ENCODE data around the gene MALRD1.
A peak's percentile ranks its signal among the peaks of the same experiment; 100 is the strongest.

Gene MALRD1

DNA sequence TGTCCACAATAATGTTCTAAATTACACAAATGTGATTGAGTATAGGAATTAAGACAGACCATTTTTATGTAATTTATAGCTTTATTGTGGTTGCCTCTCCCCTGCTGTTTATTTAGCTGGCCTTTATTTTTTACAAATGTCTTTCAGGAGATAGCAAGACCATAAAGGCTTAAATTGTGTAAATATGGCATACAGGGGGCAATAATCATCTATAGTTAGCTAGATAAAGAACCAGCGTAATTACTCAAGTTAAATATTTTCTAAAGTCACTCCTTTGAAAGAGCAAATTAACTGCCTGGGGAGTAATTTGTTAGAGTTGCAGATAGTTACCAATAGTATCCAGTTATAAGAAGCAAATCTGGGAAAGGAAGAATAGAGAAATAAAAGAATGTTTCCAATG lies at the start of gene MALRD1:
Gene MALRD1 (plus strand): TSS at position 313 of the 400 bp plus-strand sequence. CDS start 138 bp downstream, outside the sequence.
- DNase-seq, result no peak

DNA sequence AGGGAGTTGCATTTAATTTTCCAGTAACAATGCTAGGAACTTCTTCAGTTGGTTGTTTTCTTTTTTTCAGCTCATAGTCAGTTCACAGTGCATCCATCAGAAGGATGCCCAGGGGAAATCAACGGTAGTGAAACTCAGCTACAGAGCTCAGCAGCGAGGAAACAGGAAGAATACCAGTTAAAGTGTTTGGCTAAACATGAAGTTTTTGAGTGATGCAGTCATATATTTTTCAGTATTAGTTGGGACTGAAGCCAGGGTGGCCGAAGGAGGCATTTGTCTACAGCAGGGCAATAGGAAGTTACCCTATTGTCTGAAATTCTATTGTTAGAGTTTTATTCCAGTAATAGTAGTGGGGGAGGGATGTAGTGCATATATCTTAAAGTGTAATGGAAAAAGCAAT lies 45.3 kb upstream of the MALRD1 start:
- DNase-seq, result no peak

GRCh38 chr10:19012111-19012510 lies 36.5 kb upstream of the MALRD1 start:
- no peak for DNase-seq

GRCh38 chr10:19014034-19014433 lies 34.6 kb upstream of the MALRD1 start:
- DNase-seq, result peak; percentile 3

- DNase-seq, result no peak
These were observed 34.1 kb upstream of the MALRD1 start for GRCh38 chr10:19014498-19014897.

GRCh38 chr10:19017116-19017890 lies 31.3 kb upstream of the MALRD1 start:
- no peak for DNase-seq

DNA sequence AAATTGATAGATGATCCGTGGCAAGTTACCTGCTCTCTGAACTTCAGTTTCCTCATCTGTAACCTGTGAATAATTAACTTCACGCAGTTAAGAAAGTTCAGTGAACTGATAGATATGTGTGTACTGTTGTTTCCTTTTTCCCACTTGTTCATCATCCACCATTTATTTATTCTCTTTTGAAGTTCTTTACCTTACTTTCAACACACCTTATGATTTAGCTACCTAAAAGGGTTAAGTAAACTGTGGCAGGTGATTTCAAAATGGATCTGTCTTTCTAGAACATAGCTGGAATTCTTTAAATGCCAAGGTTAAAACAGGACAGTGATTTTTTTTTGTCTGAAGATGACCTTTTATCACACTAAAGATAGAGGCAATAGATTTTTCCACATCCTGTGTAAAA lies 27.4 kb upstream of the MALRD1 start:
- DNase-seq, result no peak

- no peak for DNase-seq
These were observed 24.0 kb upstream of the MALRD1 start for GRCh38 chr10:19024611-19025010.

DNA sequence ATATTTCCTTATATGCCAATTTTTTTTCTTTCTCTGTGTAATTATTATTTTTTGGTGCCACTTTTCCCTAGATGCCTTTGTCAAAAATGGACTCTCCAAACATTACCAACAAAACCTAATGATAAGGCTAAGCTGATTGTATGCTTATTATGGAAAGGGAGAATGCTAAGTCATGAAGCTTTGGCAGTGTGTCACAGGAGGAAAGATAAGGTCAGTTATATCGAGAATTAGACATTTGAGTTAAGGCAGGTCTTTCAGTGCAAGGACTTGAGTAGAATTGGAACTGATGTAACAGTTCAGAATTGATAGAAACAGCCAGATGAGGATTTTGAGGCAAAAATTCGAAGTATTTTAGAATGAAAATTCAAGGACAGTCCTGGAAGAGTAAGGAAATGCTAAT lies 16.8 kb upstream of the MALRD1 start:
- no peak for DNase-seq

- no peak for DNase-seq
These were observed 14.9 kb upstream of the MALRD1 start for GRCh38 chr10:19033741-19034140.

DNA sequence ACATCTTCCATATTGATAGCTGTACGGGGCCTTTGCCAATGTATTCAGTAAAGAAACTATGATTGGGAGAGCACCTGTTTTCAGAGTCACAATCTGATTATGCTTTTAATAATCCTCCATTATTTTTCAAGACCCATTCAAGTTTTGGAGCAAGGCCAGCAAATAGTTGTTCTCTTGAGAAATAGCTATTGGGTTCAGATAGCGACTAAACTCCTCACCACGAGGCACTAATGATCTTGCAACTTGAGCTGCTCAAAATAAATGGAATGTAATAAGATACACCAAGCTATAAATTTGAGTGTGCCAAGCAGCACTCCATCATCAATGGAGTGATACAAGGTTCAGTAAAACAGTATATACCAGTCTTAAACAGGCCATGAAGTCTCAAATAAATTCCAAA lies 7.4 kb upstream of the MALRD1 start:
- DNase-seq, result no peak

GRCh38 chr10:19043431-19043830 lies 5.2 kb upstream of the MALRD1 start:
- DNase-seq, result no peak

DNA sequence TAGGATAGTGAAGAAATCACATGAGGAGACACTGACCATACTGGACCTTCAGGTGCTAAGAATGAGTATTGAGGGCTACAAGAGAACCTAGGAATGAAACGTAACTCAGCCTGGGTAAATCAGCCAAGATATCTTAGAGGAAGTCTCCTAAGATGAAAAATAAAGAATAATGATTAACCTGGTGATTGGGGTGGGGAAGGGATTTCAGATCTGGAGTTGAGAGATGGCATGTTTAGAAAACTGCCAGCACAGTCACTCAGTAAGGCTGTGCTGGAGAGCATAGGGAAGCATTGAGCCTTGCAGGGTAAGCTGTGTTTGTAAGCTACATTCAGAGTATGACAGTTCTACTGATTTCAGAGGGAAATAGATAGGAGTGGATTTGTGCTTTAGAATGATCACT lies 1.9 kb upstream of the MALRD1 start:
- no peak for DNase-seq

GRCh38 chr10:19048891-19049290 lies 290 bp downstream of the MALRD1 start:
- DNase-seq, result no peak

- no peak for DNase-seq
These were observed 966 bp downstream of the MALRD1 start for GRCh38 chr10:19049567-19049966.

DNA sequence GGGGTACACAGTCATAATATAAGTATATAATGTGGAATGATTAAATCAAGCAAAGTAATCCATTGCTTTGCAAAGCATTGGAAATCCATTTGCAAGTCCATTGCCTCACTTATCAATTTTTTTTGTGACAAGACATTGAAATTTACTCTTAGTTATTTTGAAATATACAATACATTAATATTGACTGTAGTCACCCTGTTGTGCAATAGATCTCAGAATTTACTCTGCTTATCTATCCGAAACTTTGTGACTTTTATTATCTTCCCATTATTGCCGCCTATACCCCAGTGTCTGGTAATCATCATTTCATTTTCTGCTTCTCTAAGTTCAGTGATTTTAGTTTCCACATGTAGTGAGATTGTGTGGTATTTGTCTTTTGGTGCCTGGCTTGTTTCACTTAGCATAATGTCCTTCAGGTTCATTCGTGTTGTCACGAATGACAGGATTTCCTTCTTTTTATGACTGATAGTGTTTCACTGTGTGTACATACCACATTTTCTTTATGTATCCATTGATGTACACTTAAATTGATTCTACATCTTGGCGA lies 5.8 kb downstream of the MALRD1 start:
- DNase-seq, result no peak

- no peak for DNase-seq
These were observed 9.4 kb downstream of the MALRD1 start for GRCh38 chr10:19058046-19058445.

GRCh38 chr10:19063986-19064385 lies 15.4 kb downstream of the MALRD1 start:
- DNase-seq, result no peak

DNA sequence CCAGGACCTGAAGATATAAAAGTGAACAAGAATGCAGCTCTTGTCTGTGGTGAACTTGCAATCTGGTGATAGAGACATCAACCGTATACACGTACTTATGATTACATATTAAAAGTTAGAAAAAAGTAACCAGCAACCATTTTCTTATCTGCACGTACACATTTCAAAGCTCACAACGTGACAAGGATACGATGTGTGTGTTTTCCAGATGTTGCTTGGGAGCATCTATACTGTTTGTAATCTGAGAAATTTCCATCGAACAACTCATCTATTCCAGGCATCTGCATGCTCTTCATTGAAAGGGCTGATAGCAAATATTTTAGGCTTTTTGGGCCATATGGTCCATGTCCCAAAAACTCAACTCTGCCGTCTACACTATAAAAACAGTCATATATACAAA lies 23.3 kb downstream of the MALRD1 start:
- no peak for DNase-seq

GRCh38 chr10:19077276-19077675 lies 28.7 kb downstream of the MALRD1 start:
- DNase-seq, result no peak

- no peak for DNase-seq
These were observed 48.0 kb downstream of the MALRD1 start for GRCh38 chr10:19096501-19097073.

DNA sequence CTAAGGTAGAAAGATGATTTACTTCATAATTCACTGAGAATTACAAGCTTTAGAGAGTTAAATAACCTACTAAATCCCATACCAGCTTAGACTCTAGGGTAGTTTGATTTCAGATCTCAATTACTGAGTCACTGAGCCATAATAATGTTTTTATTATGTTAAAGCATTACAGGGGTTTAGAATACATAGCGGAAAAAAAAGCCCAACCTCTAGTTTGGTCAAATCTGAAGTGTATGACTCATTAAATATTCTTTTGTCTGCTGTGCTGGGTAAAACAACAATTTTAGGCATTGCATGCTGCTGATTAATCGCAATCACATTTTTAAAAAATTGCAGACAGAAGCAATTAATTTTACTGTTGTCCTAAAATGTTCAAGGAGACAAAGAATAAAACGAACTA lies 48.5 kb downstream of the MALRD1 start:
- no peak for DNase-seq

- DNase-seq, result no peak
These were observed 50.2 kb downstream of the MALRD1 start for GRCh38 chr10:19098803-19099202.

DNA sequence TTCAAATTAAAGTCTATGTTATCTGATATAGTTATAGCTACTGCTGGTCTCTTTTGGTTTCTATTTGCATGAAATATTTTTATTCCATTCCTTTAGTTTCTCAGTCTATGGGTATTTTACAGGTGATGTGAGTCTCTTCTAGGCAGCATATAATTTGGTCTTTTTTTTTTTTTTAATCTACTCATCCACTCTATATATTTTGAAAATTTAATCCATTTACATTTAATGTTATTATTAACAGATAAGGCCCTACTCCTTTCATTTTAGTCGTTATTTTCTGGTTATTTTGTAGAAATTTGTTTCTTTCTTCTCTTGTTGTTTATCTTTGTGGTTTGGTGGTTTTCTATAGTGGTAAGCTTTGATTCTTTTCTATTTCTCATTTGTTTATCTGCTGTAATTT lies 58.8 kb downstream of the MALRD1 start:
- no peak for DNase-seq
